ENCODE measurements around the gene DIAPH3. TPM values are rescaled to one million over a fixed set of nuclear protein-coding genes. Genes with fewer than 3 reads are reported as not detected.

Gene DIAPH3
- total RNA-seq, 3 donors from 2014 or later, result 1.3 to 5.7 (median 3.1) TPM

- peak; percentile 58 for ATAC-seq
- TF ChIP-seq CTCF (IDR thresholded peaks at IDR 0.05), result no peak
- no peaks in the 10 kb centered on the region for H3K9me3 ChIP-seq
- H3K36me3 ChIP-seq (ENCODE audit: low read depth), result no peaks in the 10 kb centered on the region
- DNase-seq, result peak in 1 of 3 donors; percentile 5
- intact Hi-C loops (cut with DNase I, micrococcal nuclease), result no loop called here
- no peaks in the 10 kb centered on the region for H3K4me1 ChIP-seq (ENCODE audit: low read depth)
- no peak overlapping the region for H3K4me3 ChIP-seq
These were observed 441.5 kb downstream of the DIAPH3 start for GRCh38 chr13:59721926-59722910.

GRCh38 chr13:59715611-59716010, 448.1 kb downstream of the DIAPH3 start:
- TF ChIP-seq CTCF (IDR thresholded peaks at IDR 0.05), result no peak
- ATAC-seq, result no peak
- Histone ChIP-seq H3K9me3 (no peaks in the 10 kb centered on the region), H3K4me1 (ENCODE audit: low read depth) (no peaks in the 10 kb centered on the region), H3K36me3 (ENCODE audit: low read depth) (no peaks in the 10 kb centered on the region), H3K4me3 (no peak overlapping the region)
- intact Hi-C loops (cut with DNase I, micrococcal nuclease), result no loop called here
- DNase-seq, result no peak

- no peak overlapping the region for H3K4me3 ChIP-seq
- H3K9me3 ChIP-seq, result no peaks in the 10 kb centered on the region
- no peaks in the 10 kb centered on the region for H3K36me3 ChIP-seq (ENCODE audit: low read depth)
- ATAC-seq, result no peak
- TF ChIP-seq CTCF (IDR thresholded peaks at IDR 0.05), result no peak
- no peak for DNase-seq
- intact Hi-C loops (cut with DNase I, micrococcal nuclease), result no loop called here
- H3K4me1 ChIP-seq (ENCODE audit: low read depth), result no peaks in the 10 kb centered on the region
These were observed 452.6 kb downstream of the DIAPH3 start for GRCh38 chr13:59710996-59711701.

- no peak for DNase-seq
- Histone ChIP-seq H3K9me3 (no peaks in the 10 kb centered on the region), H3K4me3 (no peak overlapping the region), H3K4me1 (ENCODE audit: low read depth) (no peaks in the 10 kb centered on the region), H3K36me3 (ENCODE audit: low read depth) (no peaks in the 10 kb centered on the region)
- no peak for ATAC-seq
- intact Hi-C loops (cut with DNase I, micrococcal nuclease), result no loop called here
- no peak for TF ChIP-seq CTCF (IDR thresholded peaks at IDR 0.05)
These were observed 453.3 kb downstream of the DIAPH3 start for GRCh38 chr13:59710416-59710815.

GRCh38 chr13:59706101-59706976, 457.4 kb downstream of the DIAPH3 start:
- DNase-seq (no peak), ATAC-seq (no peak)
- TF ChIP-seq CTCF (IDR thresholded peaks at IDR 0.05), result no peak
- H3K4me1 ChIP-seq (ENCODE audit: low read depth), result no peaks in the 10 kb centered on the region
- H3K4me3 ChIP-seq, result no peak overlapping the region
- intact Hi-C loops (cut with DNase I, micrococcal nuclease), result no loop called here
- H3K36me3 ChIP-seq (ENCODE audit: low read depth), result no peaks in the 10 kb centered on the region
- no peaks in the 10 kb centered on the region for H3K9me3 ChIP-seq
